Measurements from ENCODE around the gene TUBB.
A peak's percentile ranks its signal among the peaks of the same experiment; 100 is the strongest.

TUBB gene

DNA sequence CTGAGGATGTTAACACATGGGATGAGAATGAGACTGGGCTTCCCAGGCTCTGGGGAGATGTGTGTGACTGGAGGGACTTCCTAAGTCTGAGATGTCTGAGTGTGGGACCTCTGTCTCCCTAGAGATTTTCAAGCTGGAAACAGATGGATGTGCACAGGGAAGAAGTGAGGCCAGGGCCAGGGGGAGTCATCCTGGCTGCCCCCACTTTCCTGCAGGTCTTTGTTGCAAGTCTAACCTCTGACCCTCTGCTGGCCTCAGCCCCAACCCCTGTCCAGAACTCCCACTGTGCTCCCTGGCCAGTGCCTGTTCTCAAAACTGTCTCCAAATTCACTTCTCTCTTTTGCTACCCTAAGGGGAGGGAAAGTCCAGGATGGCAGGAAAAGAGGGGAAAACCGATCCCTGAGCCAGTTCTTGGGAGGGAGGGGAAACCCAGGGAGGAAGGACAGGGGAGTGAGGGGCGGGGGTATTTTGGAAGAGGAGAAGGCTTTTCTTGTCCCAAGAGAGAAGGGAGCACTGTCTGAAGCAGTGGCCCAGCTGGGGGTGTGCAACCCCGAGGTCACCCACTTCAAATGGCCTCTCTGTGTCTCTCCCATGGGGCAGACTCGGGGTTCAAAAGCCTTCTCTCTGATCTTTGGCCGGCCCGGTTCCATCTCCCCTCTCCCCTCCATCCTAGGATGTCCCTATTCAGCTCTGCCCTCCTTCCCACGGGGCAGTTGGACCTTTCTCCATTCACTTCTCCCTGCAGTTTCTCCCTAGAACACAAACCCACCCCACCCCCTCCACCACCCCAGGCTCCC lies 36.8 kb upstream of the TUBB start (continued):
- TF ChIP-seq, protein P1, sequence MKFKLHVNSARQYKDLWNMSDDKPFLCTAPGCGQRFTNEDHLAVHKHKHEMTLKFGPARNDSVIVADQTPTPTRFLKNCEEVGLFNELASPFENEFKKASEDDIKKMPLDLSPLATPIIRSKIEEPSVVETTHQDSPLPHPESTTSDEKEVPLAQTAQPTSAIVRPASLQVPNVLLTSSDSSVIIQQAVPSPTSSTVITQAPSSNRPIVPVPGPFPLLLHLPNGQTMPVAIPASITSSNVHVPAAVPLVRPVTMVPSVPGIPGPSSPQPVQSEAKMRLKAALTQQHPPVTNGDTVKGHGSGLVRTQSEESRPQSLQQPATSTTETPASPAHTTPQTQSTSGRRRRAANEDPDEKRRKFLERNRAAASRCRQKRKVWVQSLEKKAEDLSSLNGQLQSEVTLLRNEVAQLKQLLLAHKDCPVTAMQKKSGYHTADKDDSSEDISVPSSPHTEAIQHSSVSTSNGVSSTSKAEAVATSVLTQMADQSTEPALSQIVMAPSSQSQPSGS (tag by site-specific recombination; IDR thresholded peaks at IDR 0.05; ENCODE audit: low read depth) = no peak
- peak; percentile 43; the same call in 1 of the 2 replicates for TF ChIP-seq IKZF3 (tag by site-specific recombination; IDR thresholded peaks at IDR 0.05)
- no peak for TF ChIP-seq ZNF544 (tag by site-specific recombination; IDR thresholded peaks at IDR 0.05)
- no peak for TF ChIP-seq ZNF561 (tag by site-specific recombination; IDR thresholded peaks at IDR 0.05; ENCODE audit: borderline replicate concordance)
- no peak for TF ChIP-seq ZNF366 (tag by site-specific recombination; conservative IDR thresholded peaks at IDR 0.05)
- TF ChIP-seq AEBP2 (tag by site-specific recombination; IDR thresholded peaks at IDR 0.05; ENCODE audit: borderline replicate concordance) = no peak
- peak; percentile 98 for TF ChIP-seq PRDM10 (tag by site-specific recombination; IDR thresholded peaks at IDR 0.05)
- TF ChIP-seq MEIS1 (CRISPR knock-in tag; IDR thresholded peaks at IDR 0.05; ENCODE audit: borderline replicate concordance) = no peak
- TF ChIP-seq, protein P2, sequence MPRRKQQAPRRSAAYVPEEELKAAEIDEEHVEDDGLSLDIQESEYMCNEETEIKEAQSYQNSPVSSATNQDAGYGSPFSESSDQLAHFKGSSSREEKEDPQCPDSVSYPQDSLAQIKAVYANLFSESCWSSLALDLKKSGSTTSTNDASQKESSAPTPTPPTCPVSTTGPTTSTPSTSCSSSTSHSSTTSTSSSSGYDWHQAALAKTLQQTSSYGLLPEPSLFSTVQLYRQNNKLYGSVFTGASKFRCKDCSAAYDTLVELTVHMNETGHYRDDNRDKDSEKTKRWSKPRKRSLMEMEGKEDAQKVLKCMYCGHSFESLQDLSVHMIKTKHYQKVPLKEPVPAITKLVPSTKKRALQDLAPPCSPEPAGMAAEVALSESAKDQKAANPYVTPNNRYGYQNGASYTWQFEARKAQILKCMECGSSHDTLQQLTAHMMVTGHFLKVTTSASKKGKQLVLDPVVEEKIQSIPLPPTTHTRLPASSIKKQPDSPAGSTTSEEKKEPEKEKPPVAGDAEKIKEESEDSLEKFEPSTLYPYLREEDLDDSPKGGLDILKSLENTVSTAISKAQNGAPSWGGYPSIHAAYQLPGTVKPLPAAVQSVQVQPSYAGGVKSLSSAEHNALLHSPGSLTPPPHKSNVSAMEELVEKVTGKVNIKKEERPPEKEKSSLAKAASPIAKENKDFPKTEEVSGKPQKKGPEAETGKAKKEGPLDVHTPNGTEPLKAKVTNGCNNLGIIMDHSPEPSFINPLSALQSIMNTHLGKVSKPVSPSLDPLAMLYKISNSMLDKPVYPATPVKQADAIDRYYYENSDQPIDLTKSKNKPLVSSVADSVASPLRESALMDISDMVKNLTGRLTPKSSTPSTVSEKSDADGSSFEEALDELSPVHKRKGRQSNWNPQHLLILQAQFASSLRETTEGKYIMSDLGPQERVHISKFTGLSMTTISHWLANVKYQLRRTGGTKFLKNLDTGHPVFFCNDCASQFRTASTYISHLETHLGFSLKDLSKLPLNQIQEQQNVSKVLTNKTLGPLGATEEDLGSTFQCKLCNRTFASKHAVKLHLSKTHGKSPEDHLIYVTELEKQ (tag by site-specific recombination; IDR thresholded peaks at IDR 0.05; ENCODE audit: borderline replicate concordance) = no peak
- TF ChIP-seq ZNF624 (tag by site-specific recombination; IDR thresholded peaks at IDR 0.05) = no peak
- TF ChIP-seq ZNF404 (tag by site-specific recombination; IDR thresholded peaks at IDR 0.05) = no peak
- no peak for TF ChIP-seq ZNF24 (tag by site-specific recombination; IDR thresholded peaks at IDR 0.05)
- peak; percentile 31; the same call in 1 of the 2 replicates for TF ChIP-seq GLIS2 (tag by site-specific recombination; IDR thresholded peaks at IDR 0.05)
- TF ChIP-seq RBAK (tag by site-specific recombination; IDR thresholded peaks at IDR 0.05) = no peak
- TF ChIP-seq KLF17 (tag by site-specific recombination; IDR thresholded peaks at IDR 0.05) = no peak
- no peak for TF ChIP-seq ZNF596 (tag by site-specific recombination; IDR thresholded peaks at IDR 0.05)
